ENCODE results near the gene NCDN.

DNA sequence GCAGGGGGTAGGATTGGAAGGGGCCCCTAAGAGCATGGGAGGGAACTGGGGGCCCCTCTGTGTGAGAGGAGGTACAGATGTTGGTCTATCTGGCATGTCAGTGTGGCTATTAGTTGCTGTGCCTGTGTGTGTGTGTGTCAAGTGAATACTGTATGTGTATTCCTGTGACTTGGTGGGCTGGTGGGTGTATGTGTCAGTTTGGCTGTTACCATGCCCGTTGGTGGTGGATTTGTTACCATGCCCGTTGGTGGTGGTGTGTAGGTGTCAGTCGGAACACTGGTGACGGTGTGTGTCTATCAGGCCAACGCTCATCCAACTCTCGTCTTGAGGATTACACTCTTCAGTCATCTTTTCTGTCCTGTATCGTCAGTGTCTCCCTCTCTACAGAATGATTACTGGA is 38.1 kb downstream of the NCDN start:
- TF ChIP-seq CTCF (conservative IDR thresholded peaks at IDR 0.05; ENCODE audit: low read length) = no peak
- no peak for TF ChIP-seq EZH2phosphoT487 (IDR thresholded peaks at IDR 0.05; ENCODE audit: borderline replicate concordance, low read depth, low read length)

Data from OCI-LY7 (cell line).